Measurements from ENCODE around the gene GBP1. TPM values are rescaled to one million over a fixed set of nuclear protein-coding genes. Genes with fewer than 3 reads are reported as not detected.
"Not testable (repeated sequence)": the region's sequence is repeated elsewhere in the genome, so short reads cannot be mapped to it uniquely, and the experiment has no call there.

The GBP1 gene
- total and polyA plus RNA-seq, 2 donors (not counting 3 experiments of a cell fraction or from before 2014, with no cell fraction given), result 11.6 to 28.0 TPM

GRCh38 chr1:89022167-89022959 is 42.6 kb downstream of the GBP1 start, which contains the start of gene GBP3:
Gene GBP3 (minus strand): TSS chr1:89022866. CDS start chr1:89020721, 2,145 bp downstream.
- dilution Hi-C loops (cut with MboI; ENCODE audit: extremely low pct_ligation_motif_present, low sequenced_read_pairs), result no loop called here
- H3K9me3 ChIP-seq (replicated peaks; ENCODE audit: control insufficient read depth, insufficient read depth, low read length), result no peaks in the 10 kb centered on the region
- DNase-seq (ENCODE audit: low read depth, low spot score) (peak; percentile 76), FAIRE-seq (peak; percentile 90)
- H3K27ac ChIP-seq (ENCODE audit: insufficient read depth, low read depth, low read length), result peak within 1 kb of the TSS; percentile 74
- no peaks in the 10 kb centered on the region for H4K20me1 ChIP-seq (replicated peaks; ENCODE audit: control insufficient read depth, extremely low read depth, insufficient read depth, low read length)
- H3K9me1 ChIP-seq (replicated peaks; ENCODE audit: control insufficient read depth, extremely low read depth, insufficient read depth, low read length), result no peaks in the 10 kb centered on the region
- H3K4me2 ChIP-seq (ENCODE audit: insufficient read depth, low read length), result peak within 1 kb of the TSS; percentile 89
- H2AFZ ChIP-seq (ENCODE audit: low read depth, low read length), result peak within 1 kb of the TSS; percentile 91
- TSS peak; percentile 68 for BruUV-seq (replicated peaks)
- TF ChIP-seq JUN (IDR thresholded peaks at IDR 0.05; ENCODE audit: borderline replicate concordance, insufficient read depth, insufficient read length, low read depth) (peak; percentile 27), MAX (IDR thresholded peaks at IDR 0.05; ENCODE audit: insufficient read depth, insufficient read length) (no peak), POLR2A (IDR thresholded peaks at IDR 0.05; ENCODE audit: low read depth, low read length) (no peak), CTCF (IDR thresholded peaks at IDR 0.05; ENCODE audit: extremely low read depth in 1 of 2, insufficient read depth in 1 of 2, low read depth in 1 of 2, low read length in 2 of 2) (no peak), FOS (IDR thresholded peaks at IDR 0.05; ENCODE audit: borderline replicate concordance, insufficient read depth, low read length) (peak; percentile 41), MYC (IDR thresholded peaks at IDR 0.05; ENCODE audit: low read depth, low read length) (no peak), POLR2AphosphoS5 (IDR thresholded peaks at IDR 0.05; ENCODE audit: insufficient read depth, low read depth, low read length) (no peak), GATA2 (IDR thresholded peaks at IDR 0.05; ENCODE audit: insufficient read depth, insufficient read length, low read depth, low read length) (no peak), EZH2 (IDR thresholded peaks at IDR 0.05; ENCODE audit: borderline replicate concordance, low read depth, low read length, severe bottlenecking) (no peak)
- H3K4me3 ChIP-seq (replicated peaks in 1 of 3; ENCODE audit: insufficient read depth in 1 of 3, low read depth in 1 of 3, low read length in 3 of 3), result peak within 1 kb of the TSS; percentile 59 to 97 (median 87)
- H3K79me2 ChIP-seq (ENCODE audit: control insufficient read depth, insufficient read depth, low read length), result peaks cover 6% of the 10 kb centered on the region
- ChIA-PET POLR2A (interaction anchor here (0.6 kb wide), 1 partner anchor 32 kb away, joined by 3 read pairs; no protein-coding TSS in a partner anchor), CTCF (interaction anchor here (0.6 to 2.5 kb wide), 15 partner anchors 8 to 1109 kb away, joined by 3 to 14 read pairs (median 4); partner anchors contain the start of gene GBP1)
- H3K9ac ChIP-seq (replicated peaks; ENCODE audit: extremely low read depth, insufficient read depth, low read length), result peak within 1 kb of the TSS; percentile 75
- intact Hi-C loops (cut with micrococcal nuclease), result loop anchor here (2.0 kb wide), 2 partner anchors 42 to 102 kb away; partner anchors contain the start of gene GBP1
- peaks cover 0 to 4% of the 10 kb centered on the region in 2 experiments for H3K36me3 ChIP-seq (ENCODE audit: control insufficient read depth in 2 of 2, extremely low read depth in 1 of 2, insufficient read depth in 2 of 2, low read length in 2 of 2)
- H3K27me3 ChIP-seq (ENCODE audit: control insufficient read depth in 2 of 2, insufficient read depth in 2 of 2, low read length in 2 of 2), result no peaks in the 10 kb centered on the region
- H3K4me1 ChIP-seq (ENCODE audit: control insufficient read depth, extremely low read depth, insufficient read depth, low read length), result peaks cover 11% of the 10 kb centered on the region

- FAIRE-seq; H3K9me3 ChIP-seq (replicated peaks; ENCODE audit: control insufficient read depth, insufficient read depth, low read length); H4K20me1 ChIP-seq (replicated peaks; ENCODE audit: control insufficient read depth, extremely low read depth, insufficient read depth, low read length); H3K4me2 ChIP-seq (ENCODE audit: insufficient read depth, low read length); dilution Hi-C loops (cut with MboI; ENCODE audit: extremely low pct_ligation_motif_present, low sequenced_read_pairs); CTCF ChIA-PET; H3K79me2 ChIP-seq (ENCODE audit: control insufficient read depth, insufficient read depth, low read length); H3K27ac ChIP-seq (ENCODE audit: insufficient read depth, low read depth, low read length); POLR2A ChIA-PET; intact Hi-C loops (cut with micrococcal nuclease); H3K4me3 ChIP-seq (replicated peaks in 1 of 3; ENCODE audit: insufficient read depth in 1 of 3, low read depth in 1 of 3, low read length in 3 of 3); H2AFZ ChIP-seq (ENCODE audit: low read depth, low read length); DNase-seq (ENCODE audit: low read depth, low spot score); H3K27me3 ChIP-seq (ENCODE audit: control insufficient read depth in 2 of 2, insufficient read depth in 2 of 2, low read length in 2 of 2); BruUV-seq (replicated peaks); H3K9me1 ChIP-seq (replicated peaks; ENCODE audit: control insufficient read depth, extremely low read depth, insufficient read depth, low read length); H3K9ac ChIP-seq (replicated peaks; ENCODE audit: extremely low read depth, insufficient read depth, low read length): not testable (repeated sequence)
- Histone ChIP-seq H3K4me1 (ENCODE audit: control insufficient read depth, extremely low read depth, insufficient read depth, low read length) (peaks cover 11% of the 10 kb centered on the region), H3K36me3 (ENCODE audit: control insufficient read depth in 2 of 2, extremely low read depth in 1 of 2, insufficient read depth in 2 of 2, low read length in 2 of 2) (peaks cover 0 to 11% of the 10 kb centered on the region in 2 experiments)
Observed at GRCh38 chr1:89018318-89018717, 46.7 kb downstream of the GBP1 start.

All from endothelial cell of umbilical vein (primary cell).